Thyroid gland (tissue), 4 donors: ENCODE measurements around the gene SMC3.

Experiments
- POLR2A ChIP-seq, 2 donors: fragments of 450-650 bp; IDR thresholded peaks; one replicate each; pipeline ENCODE4 v1.6.1; 2017; ENCODE audit warnings: antibody characterized with exemption in 2 of 2, mild to moderate bottlenecking in 2 of 2, moderate library complexity in 1 of 2
- TF ChIP-seq, protein P1 (sequence below), 6 experiments: fragments of 200-600 bp in 3 of 6; fragments of 450-650 bp in 3 of 6; sonication (generic) in 3 of 6; IDR thresholded peaks; one replicate each; pipeline ENCODE4 v1.5.1; 2016 to 2019; ENCODE audit warnings: antibody characterized with exemption in 6 of 6, mild to moderate bottlenecking in 2 of 6, inconsistent platforms in 1 of 6, moderate library complexity in 1 of 6

DNA sequence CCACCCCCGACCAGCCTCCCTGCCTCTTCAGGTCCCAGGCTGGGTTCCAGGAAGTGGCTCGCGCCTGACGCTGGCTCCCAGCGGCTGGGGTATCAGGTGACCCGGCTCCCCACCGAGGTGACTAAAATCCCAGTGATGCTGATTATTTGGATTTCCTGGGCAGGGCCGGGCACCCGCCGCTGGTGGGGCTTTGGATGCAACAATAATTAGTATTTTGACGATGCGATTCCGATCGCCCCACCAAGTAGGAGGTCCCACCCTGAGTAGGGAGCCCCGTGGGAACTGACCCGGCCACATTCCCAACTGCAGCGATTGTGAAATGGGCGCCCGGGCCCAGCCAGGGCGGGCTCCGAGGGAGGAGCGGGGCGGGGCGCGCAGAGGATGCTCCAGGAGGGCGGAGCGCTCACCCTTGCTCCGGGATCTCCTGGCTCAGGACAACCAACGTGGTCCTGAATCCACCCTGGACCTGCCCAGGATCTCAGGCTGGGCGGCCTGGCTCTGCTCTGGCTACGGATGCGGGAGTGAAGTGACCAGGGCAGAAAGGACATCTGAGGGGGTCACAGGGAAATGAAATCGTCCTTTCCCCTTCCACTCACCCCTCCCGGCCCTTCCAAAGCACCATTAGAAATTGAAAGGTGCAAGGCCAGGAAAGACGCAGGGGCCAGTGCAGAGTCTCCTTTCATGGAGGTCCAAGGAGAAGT, 37.2 kb upstream of the SMC3 start:
- TF ChIP-seq, protein P1, sequence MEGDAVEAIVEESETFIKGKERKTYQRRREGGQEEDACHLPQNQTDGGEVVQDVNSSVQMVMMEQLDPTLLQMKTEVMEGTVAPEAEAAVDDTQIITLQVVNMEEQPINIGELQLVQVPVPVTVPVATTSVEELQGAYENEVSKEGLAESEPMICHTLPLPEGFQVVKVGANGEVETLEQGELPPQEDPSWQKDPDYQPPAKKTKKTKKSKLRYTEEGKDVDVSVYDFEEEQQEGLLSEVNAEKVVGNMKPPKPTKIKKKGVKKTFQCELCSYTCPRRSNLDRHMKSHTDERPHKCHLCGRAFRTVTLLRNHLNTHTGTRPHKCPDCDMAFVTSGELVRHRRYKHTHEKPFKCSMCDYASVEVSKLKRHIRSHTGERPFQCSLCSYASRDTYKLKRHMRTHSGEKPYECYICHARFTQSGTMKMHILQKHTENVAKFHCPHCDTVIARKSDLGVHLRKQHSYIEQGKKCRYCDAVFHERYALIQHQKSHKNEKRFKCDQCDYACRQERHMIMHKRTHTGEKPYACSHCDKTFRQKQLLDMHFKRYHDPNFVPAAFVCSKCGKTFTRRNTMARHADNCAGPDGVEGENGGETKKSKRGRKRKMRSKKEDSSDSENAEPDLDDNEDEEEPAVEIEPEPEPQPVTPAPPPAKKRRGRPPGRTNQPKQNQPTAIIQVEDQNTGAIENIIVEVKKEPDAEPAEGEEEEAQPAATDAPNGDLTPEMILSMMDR (IDR thresholded peaks at IDR 0.05) = no peak
- TF ChIP-seq POLR2A (IDR thresholded peaks at IDR 0.05) = no peak
